CD4-positive, alpha-beta memory T cell (primary cell): ENCODE results near the gene RAB1B. TPM values are rescaled to one million over a fixed set of nuclear protein-coding genes. Genes with fewer than 3 reads are reported as not detected.

ENCODE experiments used
- CTCF ChIA-PET: fragments of 350-600 bp; sonication (Branson Sonifier 250); formaldehyde crosslinking; loops from one replicate; lab custom pipeline; 2021; ENCODE audit warnings: inconsistent platforms; ENCODE audit not compliant: partially characterized antibody; lab: Charles Lee
- POLR2A ChIA-PET: fragments of 350-600 bp; sonication (Branson Sonifier 250); formaldehyde crosslinking; loops from one replicate; lab custom pipeline; 2021; ENCODE audit not compliant: partially characterized antibody; lab: Charles Lee
- DNase-seq, 5 donors: peaks; one replicate each; pipeline versions ENCODE4 v3.0.0 to v3.0.0-alpha.2; 2020 to 2022; ENCODE audit warnings: mixed read lengths in 1 of 5
- H3K27ac ChIP-seq: one replicate; pipeline ENCODE4 v1.7.0; 2013; ENCODE audit warnings: low read depth, low read length
- H3K27me3 ChIP-seq: 2 replicates; pipeline ENCODE4 v1.7.0; 2013; ENCODE audit warnings: mild to moderate bottlenecking, low read length, moderate library complexity; ENCODE audit not compliant: insufficient read depth
- H3K36me3 ChIP-seq: 2 replicates; pipeline ENCODE4 v1.7.0; 2013; ENCODE audit warnings: mild to moderate bottlenecking, low read length, moderate library complexity; ENCODE audit not compliant: insufficient read depth
- H3K4me1 ChIP-seq: 2 replicates; pipeline ENCODE4 v1.7.0; 2013; ENCODE audit warnings: mild to moderate bottlenecking, low read length, moderate library complexity; ENCODE audit not compliant: insufficient read depth
- H3K4me3 ChIP-seq, 2 donors: one replicate each; pipeline ENCODE4 v1.7.0; 2013; ENCODE audit warnings: low read length in 2 of 2, mild to moderate bottlenecking in 1 of 2
- H3K9me3 ChIP-seq, 2 donors: one replicate each; pipeline ENCODE4 v1.7.0; 2013; ENCODE audit warnings: low read length in 2 of 2, control low read depth in 1 of 2; ENCODE audit not compliant: control insufficient read depth in 1 of 2
- H3K27ac Mint-ChIP-seq, 7 donors: one replicate each; pipeline ENCODE4 v1.8.0; 2020 to 2021; ENCODE audit warnings: mixed read lengths in 7 of 7, mild to moderate bottlenecking in 6 of 7, inconsistent platforms in 3 of 7, moderate library complexity in 3 of 7
- H3K27me3 Mint-ChIP-seq, 2 donors: one replicate each; pipeline ENCODE4 v1.8.0; 2020 to 2021; ENCODE audit warnings: mixed read lengths in 2 of 2
- H3K36me3 Mint-ChIP-seq, 2 donors: one replicate each; pipeline ENCODE4 v1.8.0; 2020 to 2021; ENCODE audit warnings: mixed read lengths in 2 of 2, inconsistent platforms in 1 of 2, mild to moderate bottlenecking in 1 of 2
- H3K4me1 Mint-ChIP-seq, 4 donors: one replicate each; pipeline ENCODE4 v1.8.0; 2020 to 2021; ENCODE audit warnings: mixed read lengths in 4 of 4, mild to moderate bottlenecking in 1 of 4
- H3K4me3 Mint-ChIP-seq, 8 donors: one replicate each; pipeline ENCODE4 v1.8.0; 2020 to 2021; ENCODE audit warnings: mixed read lengths in 8 of 8, mild to moderate bottlenecking in 7 of 8, moderate library complexity in 6 of 8, inconsistent platforms in 3 of 8
- H3K9me3 Mint-ChIP-seq, 8 donors: one replicate each; pipeline ENCODE4 v1.8.0; 2020 to 2021; ENCODE audit warnings: mixed read lengths in 8 of 8, mild to moderate bottlenecking in 5 of 8, inconsistent platforms in 3 of 8, moderate library complexity in 1 of 8
- intact Hi-C: fragments of 100-400 bp; cut with micrococcal nuclease; formaldehyde crosslinking; loops from one replicate; pipeline ENCODE4 v1.15.1; 2023
- polyA plus RNA-seq, 2 donors: library from polyadenylated mRNA; unstranded; fragments of 300-500 nt; fragmentation: Illumina TruSeq; gene quantifications; one replicate each; pipeline ENCODE4 v1.2.3, GENCODE V29; 2021
- total RNA-seq, 2 experiments: library from RNA; stranded (reverse); gene quantifications; one replicate each; pipeline ENCODE4 v1.2.3, GENCODE V29; 2021

The RAB1B gene
- total and polyA plus RNA-seq, 4 experiments from 2014 or later = 9.7 to 79.4 (median 45.8) TPM

DNA sequence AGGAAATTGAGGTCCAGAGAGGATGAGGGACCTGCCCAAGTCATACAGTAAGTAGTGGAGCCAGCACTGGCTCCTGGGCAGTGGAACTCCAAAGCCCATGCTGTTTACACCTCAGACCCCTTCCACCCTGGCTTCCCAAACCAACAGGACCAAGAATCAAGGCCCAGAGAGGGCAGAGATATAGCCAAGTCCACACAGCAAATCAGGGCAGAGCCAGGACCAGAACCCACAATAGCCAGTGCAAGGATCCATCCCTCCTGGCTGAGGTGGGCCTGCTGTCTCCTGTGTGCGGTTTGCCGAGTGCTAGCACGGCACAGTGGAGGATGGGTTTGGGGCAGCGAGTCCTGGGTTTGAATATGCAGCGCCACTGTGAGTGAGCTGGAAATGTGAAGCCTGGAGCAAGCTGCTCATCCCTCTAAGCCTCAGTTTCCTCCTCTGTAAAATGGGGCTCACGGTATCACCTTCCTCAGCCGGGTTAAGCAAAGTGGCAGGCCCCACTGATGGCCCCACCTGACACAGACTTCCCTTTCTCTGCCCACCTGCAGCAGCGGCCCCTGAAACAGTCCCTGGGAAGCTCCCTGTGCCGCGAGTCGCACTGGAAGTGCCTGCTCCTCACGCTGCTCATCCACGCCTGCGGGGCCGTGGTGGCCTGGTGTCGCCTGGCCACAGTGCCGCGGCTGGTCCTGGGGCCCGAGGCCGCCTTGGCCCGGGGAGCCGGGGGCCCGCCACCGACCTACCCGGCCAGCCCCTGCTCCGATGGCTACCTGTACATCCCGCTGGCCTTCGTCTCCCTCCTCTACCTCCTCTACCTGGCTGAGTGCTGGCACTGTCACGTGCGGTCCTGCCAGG is 25.6 kb downstream of the RAB1B start:
- peak overlapping the region in 1 of 7 donors; percentile 35 for H3K27ac Mint-ChIP-seq
- CTCF ChIA-PET = interaction anchor here (1.0 to 1.4 kb wide), 2 partner anchors 18 to 92 kb away, joined by 3 read pairs; no protein-coding TSS in a partner anchor

DNA sequence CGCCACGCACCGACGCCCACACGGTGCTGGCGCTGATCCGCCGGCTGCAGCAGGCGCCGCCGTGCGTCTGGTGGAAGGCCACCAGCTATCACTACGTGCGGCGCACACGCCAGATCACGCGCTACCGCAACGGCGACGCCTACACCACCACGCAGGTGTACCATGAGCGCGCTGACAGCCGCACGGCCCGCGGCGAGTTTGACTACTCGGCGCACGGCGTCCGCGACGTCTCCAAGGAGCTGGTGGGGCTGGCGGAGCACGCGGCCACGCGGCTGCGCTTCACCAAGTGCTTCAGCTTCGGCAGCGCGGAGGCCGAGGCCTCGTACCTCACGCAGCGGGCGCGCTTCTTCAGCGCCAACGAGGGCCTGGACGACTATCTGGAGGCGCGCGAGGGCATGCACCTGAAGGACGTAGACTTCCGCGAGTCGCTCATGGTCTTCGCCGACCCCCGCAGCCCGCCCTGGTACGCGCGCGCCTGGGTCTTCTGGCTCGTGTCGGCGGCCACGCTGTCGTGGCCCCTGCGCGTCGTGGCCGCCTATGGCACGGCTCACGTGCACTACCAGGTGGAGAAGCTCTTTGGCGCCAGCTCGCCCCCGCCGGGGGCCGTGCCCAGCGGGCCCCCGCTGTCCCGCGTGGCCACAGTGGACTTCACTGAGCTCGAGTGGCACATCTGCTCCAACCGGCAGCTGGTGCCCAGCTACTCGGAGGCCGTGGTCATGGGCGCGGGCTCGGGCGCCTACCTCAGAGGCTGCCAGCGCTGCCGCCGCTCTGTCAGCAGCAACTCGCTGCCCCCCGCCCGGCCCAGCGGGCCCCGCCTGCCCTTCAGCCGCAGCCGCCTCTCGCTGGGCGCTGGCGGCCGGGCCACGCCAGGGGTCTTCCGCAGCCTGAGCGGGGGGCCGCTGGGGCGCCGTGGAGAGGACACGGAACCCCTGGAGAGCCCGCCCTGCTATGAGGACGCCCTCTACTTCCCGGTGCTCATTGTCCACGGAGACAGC is 26.5 kb downstream of the RAB1B start:
- H3K27ac Mint-ChIP-seq = no peak overlapping the region

More for the DNA sequence above, 25.6 kb downstream of the RAB1B start:
- POLR2A ChIA-PET = no interaction called here
- Histone ChIP-seq H3K9me3 (no peaks in the 10 kb centered on the region), H3K4me3 (no peak overlapping the region), H3K27ac (no peak overlapping the region), H3K4me1 (peaks cover 24% of the 10 kb centered on the region), H3K27me3 (no peaks in the 10 kb centered on the region), H3K36me3 (no peaks in the 10 kb centered on the region)
- Mint-ChIP-seq H3K4me3 (no peak overlapping the region), H3K9me3 (no peaks in the 10 kb centered on the region), H3K4me1 (peaks cover 14 to 31% (median 22%) of the 10 kb centered on the region in 4 donors), H3K27me3 (peaks cover 10 to 14% of the 10 kb centered on the region in 2 donors), H3K36me3 (peaks cover 0 to under 1% of the 10 kb centered on the region in 2 donors)
- DNase-seq = no peak
- intact Hi-C loops = no loop called here

DNA sequence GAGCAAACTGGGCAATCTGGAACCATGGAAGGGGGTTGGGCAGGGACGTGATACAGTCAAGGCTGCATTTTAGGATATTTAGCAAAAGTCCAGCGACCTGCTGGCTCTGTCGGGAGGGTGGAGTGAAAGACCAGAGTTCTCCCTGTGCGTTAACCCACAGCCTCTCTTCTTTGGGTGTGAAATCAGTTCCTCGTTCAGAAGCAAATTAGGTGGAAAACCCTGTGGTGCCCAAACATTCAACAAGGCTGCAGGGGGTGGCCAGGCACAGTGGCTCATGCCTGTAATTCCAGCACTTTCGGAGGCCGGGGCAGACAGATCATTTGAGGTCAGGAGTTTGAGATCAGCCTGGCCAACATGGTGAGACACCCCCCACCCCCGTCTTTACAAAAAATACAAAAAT is 29.2 kb downstream of the RAB1B start:
- no peak overlapping the region for H3K27ac Mint-ChIP-seq
- POLR2A ChIA-PET = no interaction called here

More for the DNA sequence above, 26.5 kb downstream of the RAB1B start:
- Mint-ChIP-seq H3K4me3 (no peak overlapping the region), H3K4me1 (peaks cover 8 to 22% (median 15%) of the 10 kb centered on the region in 4 donors), H3K9me3 (no peaks in the 10 kb centered on the region), H3K27me3 (peaks cover 10 to 11% of the 10 kb centered on the region in 2 donors), H3K36me3 (no peaks in the 10 kb centered on the region)
- H3K27me3 ChIP-seq = no peaks in the 10 kb centered on the region
- no peaks in the 10 kb centered on the region for H3K9me3 ChIP-seq
- peaks cover 19% of the 10 kb centered on the region for H3K4me1 ChIP-seq
- ChIA-PET CTCF (interaction anchor here (1.0 to 1.4 kb wide), 3 partner anchors 12 to 91 kb away, joined by 3 read pairs; no protein-coding TSS in a partner anchor), POLR2A (no interaction called here)
- intact Hi-C loops = no loop called here
- no peaks in the 10 kb centered on the region for H3K36me3 ChIP-seq
- no peak overlapping the region for H3K4me3 ChIP-seq
- DNase-seq = no peak
- no peak overlapping the region for H3K27ac ChIP-seq

GRCh38 chr11:66299186-66299585 is 30.7 kb downstream of the RAB1B start:
- intact Hi-C loops = no loop called here
- H3K4me1 ChIP-seq = no peaks in the 10 kb centered on the region
- no peak overlapping the region for H3K4me3 Mint-ChIP-seq
- H3K27me3 Mint-ChIP-seq = no peaks in the 10 kb centered on the region
- CTCF ChIA-PET = interaction anchor here (1.4 kb wide), 1 partner anchor 12 kb away, joined by 4 read pairs; no protein-coding TSS in a partner anchor
- DNase-seq = no peak
- H3K36me3 ChIP-seq = no peaks in the 10 kb centered on the region
- no peaks in the 10 kb centered on the region for H3K4me1 Mint-ChIP-seq
- POLR2A ChIA-PET = no interaction called here
- no peaks in the 10 kb centered on the region for H3K36me3 Mint-ChIP-seq
- H3K27me3 ChIP-seq = no peaks in the 10 kb centered on the region
- H3K9me3 ChIP-seq = no peaks in the 10 kb centered on the region
- H3K4me3 ChIP-seq = no peak overlapping the region
- H3K27ac ChIP-seq = no peak overlapping the region
- H3K9me3 Mint-ChIP-seq = no peaks in the 10 kb centered on the region
- no peak overlapping the region for H3K27ac Mint-ChIP-seq

More for the DNA sequence above, 29.2 kb downstream of the RAB1B start:
- Histone ChIP-seq H3K4me1 (no peaks in the 10 kb centered on the region), H3K36me3 (no peaks in the 10 kb centered on the region), H3K9me3 (no peaks in the 10 kb centered on the region), H3K4me3 (no peak overlapping the region), H3K27me3 (no peaks in the 10 kb centered on the region), H3K27ac (no peak overlapping the region)
- no peaks in the 10 kb centered on the region for H3K36me3 Mint-ChIP-seq
- no peaks in the 10 kb centered on the region for H3K9me3 Mint-ChIP-seq
- CTCF ChIA-PET = interaction anchor here (1.2 to 2.1 kb wide), 2 partner anchors 14 to 91 kb away, joined by 3 to 6 read pairs; no protein-coding TSS in a partner anchor
- no peak overlapping the region for H3K4me3 Mint-ChIP-seq
- H3K27me3 Mint-ChIP-seq = peaks cover 9% of the 10 kb centered on the region in 2 donors
- DNase-seq = no peak
- H3K4me1 Mint-ChIP-seq = peaks cover 0 to 9% (median 3%) of the 10 kb centered on the region in 4 donors
- intact Hi-C loops = no loop called here

DNA sequence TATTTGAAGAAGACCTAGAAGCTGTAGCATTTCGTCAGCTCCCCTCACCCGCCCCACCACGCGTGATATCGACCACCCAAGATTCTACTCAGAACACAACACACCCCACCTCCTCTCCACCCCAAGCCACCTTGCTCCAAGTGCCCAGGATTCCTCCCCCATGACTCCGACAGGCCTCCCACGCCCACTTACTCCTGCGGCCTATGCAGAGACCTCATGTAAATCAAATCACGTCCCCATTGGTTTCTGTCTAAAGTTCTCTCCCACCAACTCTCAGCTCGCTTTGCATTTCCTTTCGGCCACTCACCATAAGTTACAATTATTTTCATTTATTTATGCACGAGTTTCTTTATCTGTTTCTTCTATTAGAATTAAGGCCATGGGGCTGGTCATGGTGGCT is 34.2 kb downstream of the RAB1B start:
- Mint-ChIP-seq H3K27me3 (peaks cover 0 to 3% of the 10 kb centered on the region in 2 donors), H3K36me3 (no peaks in the 10 kb centered on the region), H3K27ac (peak overlapping the region in 1 of 7 donors; percentile 5), H3K4me3 (no peak overlapping the region), H3K9me3 (no peaks in the 10 kb centered on the region), H3K4me1 (no peaks in the 10 kb centered on the region)
- Histone ChIP-seq H3K4me3 (no peak overlapping the region), H3K27me3 (no peaks in the 10 kb centered on the region), H3K9me3 (no peaks in the 10 kb centered on the region), H3K27ac (no peak overlapping the region), H3K36me3 (no peaks in the 10 kb centered on the region), H3K4me1 (no peaks in the 10 kb centered on the region)
- intact Hi-C loops = no loop called here
- ChIA-PET CTCF (interaction anchor here (0.7 to 2.4 kb wide), 3 partner anchors 9 to 84 kb away, joined by 3 to 9 read pairs (median 3); no protein-coding TSS in a partner anchor), POLR2A (no interaction called here)
- DNase-seq = no peak

DNA sequence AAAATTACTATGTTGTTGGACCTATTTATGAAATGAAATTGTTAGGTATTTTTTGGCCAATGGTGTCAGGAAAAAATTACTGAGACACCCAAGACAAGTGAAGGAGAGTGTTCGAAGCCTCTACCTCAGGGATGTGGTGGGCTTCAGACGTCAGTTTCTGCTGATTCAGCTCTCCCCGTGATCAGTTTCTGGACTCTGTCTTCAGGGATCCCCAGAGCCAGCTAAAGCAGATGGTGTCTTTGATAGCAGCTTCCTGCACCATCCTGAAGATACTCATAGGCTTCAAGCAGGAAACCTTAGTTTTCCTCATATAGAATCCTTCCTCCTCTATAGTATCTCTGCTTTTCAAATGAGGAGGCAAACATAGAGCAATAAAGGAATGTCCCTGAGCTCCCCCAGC is 41.0 kb downstream of the RAB1B start:
- no peak for DNase-seq
- peaks cover 0 to 3% of the 10 kb centered on the region in 2 donors for H3K27me3 Mint-ChIP-seq
- H3K9me3 Mint-ChIP-seq = no peaks in the 10 kb centered on the region
- H3K4me3 ChIP-seq = no peak overlapping the region
- no peak overlapping the region for H3K27ac ChIP-seq
- no peak overlapping the region for H3K4me3 Mint-ChIP-seq
- H3K4me1 ChIP-seq = peaks cover 22% of the 10 kb centered on the region
- no peaks in the 10 kb centered on the region for H3K27me3 ChIP-seq
- no peaks in the 10 kb centered on the region for H3K9me3 ChIP-seq
- intact Hi-C loops = no loop called here
- CTCF ChIA-PET = interaction anchor here (0.7 to 4.7 kb wide), 3 partner anchors 11 to 79 kb away, joined by 3 to 63 read pairs (median 7); no protein-coding TSS in a partner anchor
- POLR2A ChIA-PET = interaction anchor here (1.2 kb wide), 1 partner anchor 20 kb away, joined by 3 read pairs; the partner anchor contains the start of gene YIF1A
- H3K36me3 Mint-ChIP-seq = peaks cover 0 to 1% of the 10 kb centered on the region in 2 donors
- no peak overlapping the region for H3K27ac Mint-ChIP-seq
- H3K4me1 Mint-ChIP-seq = peaks cover 3 to 15% (median 8%) of the 10 kb centered on the region in 4 donors
- no peaks in the 10 kb centered on the region for H3K36me3 ChIP-seq
